Ovary (tissue), 3 donors: ENCODE data around the gene TXNRD2.

Experiments
- CTCF ChIP-seq, 3 donors: fragments of 450-650 bp in 2 of 3; fragments of 200-600 bp in 1 of 3; IDR thresholded peaks; one replicate each; pipeline versions ENCODE4 v1.5.1 to v1.8.0; 2016 to 2022; ENCODE audit warnings: antibody characterized with exemption in 3 of 3, mild to moderate bottlenecking in 1 of 3
- EP300 ChIP-seq: sonication (generic); formaldehyde crosslinking; IDR thresholded peaks from one replicate; pipeline ENCODE4 v1.6.1; 2017; ENCODE audit warnings: antibody characterized with exemption
- POLR2A ChIP-seq: fragments of 450-650 bp; IDR thresholded peaks from one replicate; pipeline ENCODE4 v1.6.1; 2017; ENCODE audit warnings: antibody characterized with exemption, mild to moderate bottlenecking, moderate library complexity
- donor health status: DM: no; HTN: no; CAD: no.

- TF ChIP-seq POLR2A, result no peak
- no peak for TF ChIP-seq CTCF (IDR thresholded peaks at IDR 0.05)
- no peak for TF ChIP-seq EP300
These were observed 81.6 kb downstream of the TXNRD2 start for GRCh38 chr22:19859861-19860510.
